Calu3 (cell line): ENCODE results near the gene NUDT1. TPM values are rescaled to one million over a fixed set of nuclear protein-coding genes. Genes with fewer than 3 reads are reported as not detected.

Experiments
- BruUV-seq: library from RNA; stranded (reverse); fragments of 400-500 nt; replicated peaks from 2 replicates; lab custom pipeline; 2021; lab: Mats Ljungman, UMichigan
- CTCF ChIA-PET: fragments of 300-600 bp; sonication (Branson Sonifier 250); formaldehyde crosslinking; loops from one replicate; lab custom pipeline; 2022; ENCODE audit warnings: antibody characterized with exemption; lab: Charles Lee
- DNase-seq: peaks from one replicate; pipeline ENCODE4 v3.0.0; 2022
- H3K27ac Mint-ChIP-seq: one replicate; pipeline ENCODE4 v1.8.0; 2022; ENCODE audit warnings: mixed read lengths; ENCODE audit not compliant: unreplicated experiment
- H3K27me3 Mint-ChIP-seq: one replicate; pipeline ENCODE4 v1.8.0; 2022; ENCODE audit warnings: mixed read lengths; ENCODE audit not compliant: unreplicated experiment
- H3K36me3 Mint-ChIP-seq: one replicate; pipeline ENCODE4 v1.8.0; 2022; ENCODE audit warnings: mild to moderate bottlenecking, moderate library complexity, mixed read lengths; ENCODE audit not compliant: insufficient read depth, unreplicated experiment
- H3K4me1 Mint-ChIP-seq: one replicate; pipeline ENCODE4 v1.8.0; 2022; ENCODE audit warnings: mild to moderate bottlenecking, low read depth, mixed read lengths; ENCODE audit not compliant: unreplicated experiment
- H3K4me3 Mint-ChIP-seq: one replicate; pipeline ENCODE4 v1.8.0; 2022; ENCODE audit warnings: mild to moderate bottlenecking, low read depth, moderate library complexity, mixed read lengths; ENCODE audit not compliant: unreplicated experiment
- H3K9me3 Mint-ChIP-seq: one replicate; pipeline ENCODE4 v1.8.0; 2022; ENCODE audit warnings: low read depth, mixed read lengths; ENCODE audit not compliant: unreplicated experiment
- CTCF ChIP-seq: fragments of 200-600 bp; IDR thresholded peaks from one replicate; pipeline ENCODE4 v1.8.0; 2022; ENCODE audit warnings: antibody characterized with exemption; ENCODE audit not compliant: unreplicated experiment
- intact Hi-C: fragments of 100-400 bp; cut with micrococcal nuclease; formaldehyde crosslinking; loops from one replicate; pipeline ENCODE4 v1.10.0; 2022; ENCODE audit not compliant: unreplicated experiment
- total RNA-seq: library from RNA; stranded (reverse); gene quantifications from 2 replicates; pipeline ENCODE4 v1.2.3, GENCODE V29; 2022

NUDT1 gene
- total RNA-seq, 1 experiment from 2014 or later: 65.6 TPM

GRCh38 chr7:2287745-2288144 lies 45.7 kb downstream of the NUDT1 start:
- Mint-ChIP-seq H3K36me3 (no peaks in the 10 kb centered on the region), H3K27ac (no peak overlapping the region), H3K4me3 (no peak overlapping the region), H3K4me1 (no peaks in the 10 kb centered on the region), H3K9me3 (no peaks in the 10 kb centered on the region), H3K27me3 (no peaks in the 10 kb centered on the region)
- no peak for TF ChIP-seq CTCF
- intact Hi-C loops: no loop called here
- CTCF ChIA-PET: no interaction called here
- BruUV-seq: no TSS peak
- DNase-seq: no peak

DNA sequence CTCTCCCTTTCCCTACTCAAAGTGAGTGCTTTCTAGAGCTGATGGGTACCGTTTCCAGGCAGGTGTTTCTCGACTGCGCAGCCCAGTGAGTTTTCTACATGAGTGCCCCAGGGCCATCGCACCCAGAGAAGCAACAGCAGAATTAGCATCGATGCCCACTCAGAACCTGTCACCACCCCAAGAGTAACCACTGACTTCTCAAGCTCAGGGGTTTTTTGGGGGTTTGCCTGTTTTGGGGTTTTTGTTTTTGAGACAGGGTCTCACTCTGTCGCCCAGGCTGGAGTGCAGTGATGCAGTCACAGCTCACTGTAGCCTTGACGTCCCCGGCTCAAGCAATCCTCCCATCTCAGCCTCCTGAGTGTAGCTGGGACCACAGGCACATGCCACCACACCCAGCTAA lies 46.5 kb downstream of the NUDT1 start:
- Mint-ChIP-seq H3K27me3 (no peaks in the 10 kb centered on the region), H3K36me3 (no peaks in the 10 kb centered on the region), H3K4me3 (no peak overlapping the region), H3K4me1 (no peaks in the 10 kb centered on the region), H3K27ac (no peak overlapping the region), H3K9me3 (no peaks in the 10 kb centered on the region)
- no TSS peak for BruUV-seq
- CTCF ChIA-PET: no interaction called here
- no peak for DNase-seq
- no peak for TF ChIP-seq CTCF
- intact Hi-C loops: no loop called here

DNA sequence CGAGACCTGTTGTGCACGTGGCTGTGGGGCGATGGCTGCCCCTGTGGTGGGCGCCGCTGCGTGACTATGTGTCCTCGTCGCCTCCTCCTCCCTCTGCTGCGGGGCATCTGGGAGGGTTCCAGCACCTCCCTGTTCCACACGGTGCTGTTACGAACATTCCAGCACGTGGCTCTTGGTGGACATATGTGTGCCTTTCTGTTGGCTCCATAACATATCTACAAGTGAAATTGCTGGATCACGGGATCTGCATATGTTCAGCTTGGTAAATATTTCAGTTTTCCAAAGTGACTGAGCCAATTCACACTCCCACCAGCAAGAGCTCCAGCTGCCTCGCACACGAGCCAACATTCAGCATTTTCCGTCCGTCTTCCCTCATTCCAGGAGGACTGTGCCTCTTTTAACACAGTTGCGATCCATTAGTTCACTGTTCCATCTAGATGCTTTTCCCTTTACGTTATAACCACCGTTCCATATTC lies 47.1 kb downstream of the NUDT1 start:
- no peaks in the 10 kb centered on the region for H3K4me1 Mint-ChIP-seq
- CTCF ChIA-PET: no interaction called here
- H3K27me3 Mint-ChIP-seq: no peaks in the 10 kb centered on the region
- no peaks in the 10 kb centered on the region for H3K9me3 Mint-ChIP-seq
- H3K27ac Mint-ChIP-seq: no peak overlapping the region
- no peak for TF ChIP-seq CTCF
- DNase-seq: no peak
- BruUV-seq: no TSS peak
- no peak overlapping the region for H3K4me3 Mint-ChIP-seq
- H3K36me3 Mint-ChIP-seq: no peaks in the 10 kb centered on the region
- intact Hi-C loops: no loop called here

GRCh38 chr7:2289621-2290020 lies 47.6 kb downstream of the NUDT1 start:
- H3K27me3 Mint-ChIP-seq: no peaks in the 10 kb centered on the region
- no peak overlapping the region for H3K27ac Mint-ChIP-seq
- BruUV-seq: no TSS peak
- intact Hi-C loops: no loop called here
- no peak for TF ChIP-seq CTCF
- no peaks in the 10 kb centered on the region for H3K9me3 Mint-ChIP-seq
- CTCF ChIA-PET: no interaction called here
- H3K36me3 Mint-ChIP-seq: no peaks in the 10 kb centered on the region
- H3K4me1 Mint-ChIP-seq: no peaks in the 10 kb centered on the region
- no peak overlapping the region for H3K4me3 Mint-ChIP-seq
- DNase-seq: no peak
